Effector CD8-positive, alpha-beta T cell (primary cell): ENCODE data around the gene VPS13D.
"Not testable (repeated sequence)": the region's sequence is repeated elsewhere in the genome, so short reads cannot be mapped to it uniquely, and the experiment has no call there.

Source experiments
- DNase-seq: peaks from one replicate; lab custom pipeline; 2025; lab: John Stamatoyannopoulos, UW

VPS13D gene

GRCh38 chr1:12369258-12369657 lies 139.4 kb downstream of the VPS13D start:
- no peak for DNase-seq

DNA sequence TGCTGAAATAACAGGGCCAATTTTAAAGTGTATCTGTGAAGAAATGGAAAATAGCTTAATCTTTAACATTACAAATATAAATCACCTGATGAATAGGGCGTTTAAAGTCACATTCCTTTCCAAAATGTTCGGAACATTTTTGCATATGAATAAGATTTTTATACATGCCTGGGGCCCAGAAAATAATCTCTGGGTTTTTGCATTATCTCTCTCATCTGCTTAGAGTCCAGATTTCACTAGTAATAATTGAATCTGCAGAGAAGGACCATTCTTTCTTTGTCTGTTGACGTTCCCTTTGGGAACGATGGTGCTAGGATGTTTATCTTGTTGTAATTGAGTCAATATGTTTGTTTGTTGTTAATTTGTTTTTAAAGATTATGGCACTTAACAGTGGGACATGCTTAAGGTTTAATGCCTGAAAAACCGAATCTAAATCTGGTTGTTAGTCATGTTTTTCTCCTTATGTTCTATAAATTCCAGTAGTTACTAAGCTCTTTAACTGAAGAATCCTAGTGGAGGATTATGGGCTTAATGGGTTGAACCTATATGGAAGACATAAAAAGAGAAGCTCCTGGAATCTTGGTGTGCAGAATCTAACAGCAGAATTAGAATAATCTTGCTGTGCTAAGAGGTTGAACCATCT lies 140.6 kb downstream of the VPS13D start:
- DNase-seq: no peak

- DNase-seq: no peak
Measured at GRCh38 chr1:12371053-12371452, 141.2 kb downstream of the VPS13D start.

GRCh38 chr1:12372180-12372579 lies 142.3 kb downstream of the VPS13D start:
- no peak for DNase-seq

DNA sequence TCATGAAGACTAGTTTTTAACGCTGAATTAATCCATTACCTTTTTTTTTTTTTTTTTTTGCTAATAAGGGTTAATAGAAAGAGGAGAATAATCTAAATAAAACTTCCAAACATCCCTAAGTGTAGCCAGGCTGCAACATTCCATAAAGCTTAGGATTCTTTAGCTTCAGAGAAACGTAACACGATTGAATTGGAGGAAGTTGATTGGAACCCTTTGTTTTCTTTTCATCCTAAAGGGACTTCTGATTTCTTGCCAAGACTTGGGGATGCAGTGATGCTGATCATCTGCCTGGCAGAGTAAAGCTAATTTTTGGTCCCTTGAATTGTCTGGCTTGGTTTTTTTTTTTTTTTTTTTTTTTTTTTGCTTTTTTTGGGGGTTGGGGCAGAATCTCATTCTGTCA lies 142.9 kb downstream of the VPS13D start:
- DNase-seq: no peak

DNA sequence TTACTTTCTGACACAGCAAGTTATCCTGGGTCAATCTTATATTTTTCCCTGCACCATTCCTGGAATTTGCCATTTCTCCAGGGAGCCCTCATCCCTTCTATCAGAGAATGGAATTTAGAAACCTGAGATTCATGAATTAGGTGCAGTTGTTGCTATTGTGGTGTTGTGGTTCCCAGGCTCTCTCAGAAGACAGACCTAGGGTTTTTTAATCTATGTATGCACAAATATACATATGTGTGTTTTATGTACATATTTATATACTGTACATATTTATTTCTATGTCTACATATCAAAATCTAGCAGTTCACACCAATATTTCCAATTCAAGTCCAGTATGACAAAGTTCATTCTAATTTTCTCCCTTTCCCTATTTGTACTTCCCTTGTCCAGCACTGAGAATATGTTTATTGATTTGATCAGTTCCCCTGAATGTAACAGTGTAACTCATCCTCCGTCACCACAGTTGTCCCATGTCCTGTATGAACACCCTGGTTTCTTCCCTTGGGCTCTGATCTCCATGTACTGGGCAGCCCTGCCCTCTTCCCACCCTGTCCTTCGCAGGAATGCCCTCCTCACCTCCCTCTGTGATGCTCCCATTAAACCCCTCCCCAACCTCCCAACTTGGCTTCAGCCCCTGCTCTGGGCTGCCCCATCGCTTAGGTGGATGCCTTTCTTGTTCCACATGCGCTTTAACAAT lies 145.5 kb downstream of the VPS13D start:
- DNase-seq: no peak

DNA sequence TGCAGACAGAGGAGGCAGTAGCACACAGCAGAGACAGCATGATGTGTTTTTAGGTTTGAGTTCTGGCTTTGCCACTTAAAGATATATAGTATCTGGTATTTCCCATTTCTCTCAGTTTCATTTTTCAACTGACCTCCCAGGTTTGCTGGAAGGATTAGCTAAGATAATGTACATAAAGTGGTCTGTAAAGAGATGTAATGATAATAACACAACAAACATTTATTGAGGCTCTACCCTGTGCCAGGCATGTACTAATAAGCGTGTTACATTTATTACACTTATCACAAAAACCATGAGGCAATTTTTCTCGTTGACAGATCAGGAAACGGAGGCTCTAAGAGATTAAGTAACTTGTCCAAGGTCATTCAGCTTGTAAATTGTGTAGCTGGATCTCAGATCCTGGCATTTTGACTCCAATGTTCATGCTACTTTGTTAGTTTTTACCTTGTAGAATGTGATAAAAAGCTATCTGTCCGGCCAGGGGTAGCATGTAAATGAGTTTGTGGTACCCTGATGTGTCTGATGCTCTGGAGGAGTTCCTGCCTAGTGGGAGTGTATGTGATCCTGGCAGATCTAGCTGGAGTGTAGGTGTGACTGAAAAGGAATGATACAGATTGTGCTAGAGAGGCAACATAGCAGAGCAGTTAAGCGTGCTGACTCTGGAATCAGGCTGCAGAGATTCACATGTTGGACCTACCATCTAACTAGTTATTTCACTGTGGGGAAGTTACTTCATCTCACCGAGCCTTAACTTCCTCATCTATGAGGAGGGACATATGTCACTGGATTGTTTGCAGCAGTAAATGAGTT lies 146.6 kb downstream of the VPS13D start:
- DNase-seq: no peak

DNA sequence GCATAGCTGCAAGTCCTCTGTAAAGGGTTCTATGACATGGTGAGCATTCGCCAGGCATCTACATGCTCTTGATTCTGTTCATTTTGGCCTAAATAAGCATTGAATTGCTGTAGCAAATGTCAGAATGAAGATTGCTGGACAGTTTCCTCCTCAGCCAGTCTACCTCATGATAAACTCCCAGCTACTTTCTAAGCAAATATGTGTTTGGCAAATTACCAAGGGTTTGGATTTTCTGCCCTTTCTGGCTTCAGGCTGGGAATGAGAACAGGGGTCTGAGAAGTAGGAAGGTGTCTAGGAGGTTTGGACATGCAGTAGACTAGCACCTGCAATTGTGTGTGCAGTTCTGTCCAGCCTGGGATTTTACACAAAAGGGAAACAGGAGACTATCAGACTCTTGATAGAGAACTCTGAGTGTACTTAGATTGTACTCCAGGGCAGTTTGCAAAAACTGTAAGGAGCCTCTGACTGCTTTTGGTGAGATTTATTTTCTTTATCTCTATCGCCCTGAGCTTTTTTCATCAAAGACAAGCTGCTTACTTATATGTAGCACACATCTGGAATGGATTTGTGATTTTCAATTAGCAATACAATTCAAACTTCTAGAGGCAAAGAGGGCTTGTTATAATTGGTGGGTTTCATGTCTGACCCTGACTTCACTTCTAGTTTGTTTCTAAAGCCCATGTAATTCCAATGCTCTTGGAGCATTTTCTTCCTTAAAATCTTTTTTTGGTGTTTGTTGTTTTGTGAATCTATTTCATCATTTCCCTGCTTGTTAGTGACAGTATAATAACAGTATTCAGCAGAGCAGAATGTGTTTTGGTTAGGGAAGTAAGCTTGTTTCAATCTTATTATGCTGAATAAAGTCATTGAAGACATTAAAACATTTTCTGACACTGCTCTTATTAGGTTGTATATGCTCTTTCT lies 150.8 kb downstream of the VPS13D start:
- DNase-seq: no peak

- DNase-seq: no peak
Measured at GRCh38 chr1:12383001-12383400, 153.2 kb downstream of the VPS13D start.

GRCh38 chr1:12383786-12384185 lies 154.0 kb downstream of the VPS13D start:
- DNase-seq: no peak

GRCh38 chr1:12384836-12385456 lies 155.1 kb downstream of the VPS13D start:
- no peak for DNase-seq

DNA sequence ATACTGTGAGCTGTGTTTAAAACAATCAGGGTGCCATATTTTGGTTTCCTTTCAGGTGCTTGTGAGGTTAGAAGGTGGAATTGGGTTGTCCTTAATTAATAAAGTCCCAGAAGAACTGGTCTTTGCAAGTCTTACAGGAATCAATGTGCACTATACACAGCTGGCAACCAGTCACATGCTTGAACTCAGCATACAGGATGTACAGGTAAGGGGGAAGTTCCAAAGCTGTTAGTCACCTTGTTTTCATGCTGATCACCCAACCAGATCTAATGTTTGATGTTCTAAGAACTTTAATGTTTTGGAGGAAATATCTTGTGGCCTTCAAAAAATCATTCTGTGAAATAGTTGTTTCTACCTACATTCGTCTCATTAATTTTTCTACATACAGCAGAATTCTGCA lies 156.3 kb downstream of the VPS13D start:
- no peak for DNase-seq

GRCh38 chr1:12387641-12388040 lies 157.8 kb downstream of the VPS13D start:
- no peak for DNase-seq

DNA sequence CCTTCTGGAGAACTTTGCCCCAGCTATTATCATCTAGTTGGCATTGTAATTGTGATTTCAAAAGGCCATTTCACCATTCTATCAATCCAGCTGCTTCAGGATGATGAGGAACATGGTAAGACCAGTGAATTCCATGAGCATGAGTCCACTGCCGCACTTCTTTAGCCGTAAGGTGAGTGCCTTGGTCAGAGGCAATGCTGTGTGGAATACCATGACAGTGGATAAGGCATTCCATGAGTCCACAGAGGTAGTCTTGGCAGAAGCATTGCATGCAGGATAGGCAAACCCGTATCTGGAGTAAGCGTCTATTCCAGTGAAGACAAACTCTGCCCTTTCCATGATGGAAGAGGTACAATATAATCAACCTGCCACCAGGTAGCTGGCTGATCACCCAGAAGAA lies 160.5 kb downstream of the VPS13D start:
- not testable (repeated sequence) for DNase-seq

DNA sequence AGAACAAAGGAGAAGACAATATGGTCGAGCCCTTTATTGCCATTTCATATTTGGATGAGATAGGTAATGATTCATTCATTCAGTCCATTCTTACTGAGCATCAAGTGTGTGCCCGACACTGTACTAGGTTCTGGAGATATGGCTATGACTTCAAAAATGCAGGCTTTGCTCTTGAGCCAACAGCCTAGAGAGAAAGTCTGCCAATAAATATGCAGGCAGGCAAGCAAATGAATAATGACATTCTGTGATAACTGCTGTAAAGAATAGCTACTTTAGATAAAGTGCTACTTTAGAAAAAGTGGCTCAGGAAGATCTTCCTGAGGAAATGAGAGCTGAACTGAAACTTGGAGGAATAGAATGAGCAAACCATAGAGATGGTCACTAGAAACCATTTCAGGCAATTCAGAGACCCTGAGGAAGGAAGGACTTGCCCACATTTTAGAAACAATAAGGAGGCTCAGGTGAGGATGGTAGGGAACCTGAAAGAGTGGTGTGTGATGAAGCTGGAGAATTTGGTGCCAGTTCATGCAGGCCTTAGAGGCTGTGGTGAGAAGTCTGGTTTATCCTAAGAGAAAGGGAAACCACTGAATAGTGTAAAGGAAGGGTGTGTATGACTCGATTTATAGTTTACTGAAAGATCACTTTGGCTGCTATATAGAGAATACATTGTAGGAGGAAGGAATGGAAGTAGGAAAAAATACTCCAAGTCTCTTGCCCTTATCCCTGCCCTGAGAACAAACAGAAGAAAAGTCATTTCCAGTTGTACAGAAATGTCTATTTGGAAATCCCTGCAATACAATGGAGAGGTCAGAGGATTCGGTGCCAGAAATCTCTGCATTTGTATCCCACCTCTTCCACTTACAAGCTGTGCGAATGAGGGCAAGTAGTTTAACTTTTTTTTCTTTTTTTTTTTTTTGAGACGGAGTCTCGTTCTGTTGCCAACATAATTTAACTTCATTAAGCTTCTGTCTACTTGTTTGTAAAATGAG lies 167.9 kb downstream of the VPS13D start:
- DNase-seq: no peak

DNA sequence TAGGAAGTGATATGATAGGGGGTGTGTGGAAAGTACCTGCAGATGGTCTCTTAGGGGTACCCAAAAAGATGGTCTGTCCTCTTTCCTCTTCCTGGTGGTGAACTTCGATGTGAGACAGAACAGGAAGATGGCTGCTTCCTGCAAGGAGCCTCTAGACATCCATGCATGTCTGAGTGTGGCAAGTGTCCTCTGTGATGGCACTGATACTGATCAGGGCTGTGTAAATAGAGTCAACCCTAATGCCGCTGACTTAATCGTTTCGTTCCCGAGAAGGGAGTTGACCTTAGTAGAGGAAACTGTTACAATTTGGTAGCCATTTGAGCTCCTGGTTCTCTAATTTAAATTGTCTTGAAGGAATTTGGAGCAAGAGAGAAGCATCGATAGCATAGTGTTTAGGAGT lies 168.6 kb downstream of the VPS13D start:
- DNase-seq: no peak

DNA sequence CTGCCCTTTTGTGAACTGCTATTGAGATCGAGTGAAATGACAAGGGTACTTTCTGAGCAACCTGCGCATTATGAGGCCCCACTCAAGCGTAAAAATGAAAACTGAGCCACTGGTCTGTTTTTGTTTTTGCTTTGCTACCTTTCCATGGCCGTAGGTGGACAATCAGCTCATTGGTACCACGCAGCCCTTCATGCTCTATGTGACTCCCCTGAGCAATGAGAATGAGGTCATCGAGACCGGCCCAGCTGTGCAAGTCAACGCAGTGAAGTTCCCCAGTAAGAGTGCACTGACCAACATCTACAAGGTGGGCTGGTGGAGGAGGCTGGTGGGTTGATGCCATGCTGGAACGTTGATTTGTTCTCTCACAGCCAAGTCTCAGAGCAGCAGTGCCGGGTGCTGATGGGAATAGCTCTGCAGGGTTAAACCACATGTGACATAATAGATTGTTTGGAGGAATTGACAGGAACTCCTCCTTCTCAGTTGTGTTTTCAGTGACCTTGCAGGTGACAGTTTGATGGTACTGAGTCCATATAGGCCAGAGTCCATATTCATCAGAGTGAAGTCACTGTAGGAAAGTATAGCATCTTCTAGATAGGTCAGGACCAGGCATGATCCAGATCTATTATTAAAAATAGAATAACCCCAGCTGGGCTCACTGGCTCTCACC lies 170.3 kb downstream of the VPS13D start:
- DNase-seq: no peak

- DNase-seq: no peak
Measured at GRCh38 chr1:12402159-12402673, 172.4 kb downstream of the VPS13D start.

DNA sequence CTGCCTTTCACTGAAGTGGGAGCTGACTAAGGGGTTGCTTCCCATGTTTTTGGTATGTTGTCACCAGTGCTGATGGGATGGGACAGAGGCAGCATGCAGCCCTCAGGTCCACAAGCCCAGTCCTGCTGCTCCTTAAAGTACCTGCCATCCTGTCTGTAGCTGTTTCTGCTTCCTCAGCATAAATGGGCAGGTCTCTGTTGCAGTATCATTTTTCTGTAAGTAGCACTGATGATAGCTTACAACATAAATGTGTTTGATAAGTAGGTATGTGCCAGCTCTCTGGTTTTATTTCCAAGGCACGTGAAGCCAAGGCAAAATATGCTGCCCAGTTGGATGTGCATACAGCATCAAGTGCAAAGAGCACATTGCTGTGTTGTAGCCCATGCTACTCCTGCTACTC lies 173.0 kb downstream of the VPS13D start:
- DNase-seq: no peak
